Neural cell (in vitro differentiated cells): ENCODE results near the gene INSYN2B. TPM values are rescaled to one million over a fixed set of nuclear protein-coding genes. Genes with fewer than 3 reads are reported as not detected.

Source experiments
- H2AFZ ChIP-seq: fragments of 200-600, 300-800 bp; sonication (generic), shearing (Covaris generic); 2 replicates; pipeline ENCODE4 v1.6.0; 2014; ENCODE audit warnings: low read depth, mild to moderate bottlenecking, antibody characterized with exemption, low read length, moderate library complexity
- H3F3A ChIP-seq: fragments of 200-600 bp; shearing (Covaris generic); 2 replicates; pipeline ENCODE4 v1.6.1; 2016; ENCODE audit warnings: mild to moderate bottlenecking, moderate library complexity, mixed read lengths, antibody characterized with exemption, low read length; ENCODE audit not compliant: insufficient read depth, poor library complexity, severe bottlenecking
- H3K27ac ChIP-seq: fragments of 200-600, 300-800 bp; sonication (generic), shearing (Covaris generic); 2 replicates; pipeline ENCODE4 v1.5.1; 2014; ENCODE audit warnings: mild to moderate bottlenecking, low read length, moderate library complexity
- H3K27me3 ChIP-seq: fragments of 300-800, 200-600 bp; sonication (generic), shearing (Covaris generic); 2 replicates; pipeline ENCODE4 v1.6.0; 2014; ENCODE audit warnings: mild to moderate bottlenecking, low read depth, low read length, moderate library complexity; ENCODE audit not compliant: insufficient read depth
- H3K36me3 ChIP-seq: fragments of 300-800, 200-600 bp; sonication (generic), shearing (Covaris generic); 2 replicates; pipeline ENCODE4 v1.5.1; 2014; ENCODE audit warnings: mild to moderate bottlenecking, antibody characterized with exemption, low read length, moderate library complexity; ENCODE audit not compliant: insufficient read depth
- H3K4me2 ChIP-seq: fragments of 300-800, 200-600 bp; sonication (generic), shearing (Covaris generic); 2 replicates; pipeline ENCODE4 v1.6.0; 2014; ENCODE audit warnings: mild to moderate bottlenecking, low read length
- H3K4me3 ChIP-seq: fragments of 300-800, 200-600 bp; sonication (generic), shearing (Covaris generic); 2 replicates; pipeline ENCODE4 v1.5.1; 2014; ENCODE audit warnings: mild to moderate bottlenecking, low read length, moderate library complexity
- H3K79me2 ChIP-seq: fragments of 200-600 bp; shearing (Covaris generic); replicated peaks from 2 replicates; pipeline ENCODE4 v1.6.0; 2014; ENCODE audit warnings: mild to moderate bottlenecking, low read length, moderate library complexity; ENCODE audit not compliant: insufficient read depth
- H3K9ac ChIP-seq: fragments of 300-800, 200-600 bp; sonication (generic), shearing (Covaris generic); 2 replicates; pipeline ENCODE4 v1.6.1; 2016; ENCODE audit warnings: mild to moderate bottlenecking, low read length, mixed read lengths
- H3K9me2 ChIP-seq: fragments of 200-600 bp; shearing (Covaris generic); 2 replicates; pipeline ENCODE4 v1.6.1; 2016; ENCODE audit warnings: mild to moderate bottlenecking, low read length, mixed read lengths; ENCODE audit not compliant: insufficient read depth
- H3K9me3 ChIP-seq: fragments of 200-600, 300-800 bp; sonication (generic), shearing (Covaris generic); 2 replicates; pipeline ENCODE4 v1.6.1; 2016; ENCODE audit warnings: mild to moderate bottlenecking, mixed run types, low read length, moderate library complexity, mixed read lengths
- H4K20me1 ChIP-seq: fragments of 200-600 bp; shearing (Covaris generic); 2 replicates; pipeline ENCODE4 v1.6.1; 2016; ENCODE audit warnings: mild to moderate bottlenecking, mixed run types; ENCODE audit not compliant: insufficient read depth
- EP300 ChIP-seq: fragments of 450-650 bp; conservative IDR thresholded peaks from 2 replicates; pipeline ENCODE4 v1.6.1; 2014; ENCODE audit warnings: antibody characterized with exemption, mild to moderate bottlenecking, moderate library complexity; ENCODE audit not compliant: poor library complexity, severe bottlenecking
- EZH2 ChIP-seq: fragments of 200-600, 300-800 bp; shearing (Covaris generic), sonication (generic); IDR thresholded peaks from 2 replicates; pipeline ENCODE4 v1.6.1; 2014; ENCODE audit warnings: antibody characterized with exemption, low read length, borderline replicate concordance, mild to moderate bottlenecking; ENCODE audit not compliant: insufficient read depth, poor library complexity, severe bottlenecking
- MXI1 ChIP-seq: fragments of 450-650 bp; conservative IDR thresholded peaks from 2 replicates; pipeline ENCODE4 v1.6.1; 2014; ENCODE audit warnings: antibody characterized with exemption, mild to moderate bottlenecking; ENCODE audit not compliant: poor library complexity, severe bottlenecking
- POLR2AphosphoS5 ChIP-seq: IDR thresholded peaks from 2 replicates; pipeline ENCODE4 v1.6.1; 2012
- RAD21 ChIP-seq: fragments of 450-650 bp; conservative IDR thresholded peaks from 2 replicates; pipeline ENCODE4 v1.6.1; 2014; ENCODE audit warnings: antibody characterized with exemption, mild to moderate bottlenecking, moderate library complexity
- SMC3 ChIP-seq: fragments of 450-650 bp; conservative IDR thresholded peaks from 2 replicates; pipeline ENCODE4 v1.6.1; 2014; ENCODE audit warnings: antibody characterized with exemption, mild to moderate bottlenecking, moderate library complexity; ENCODE audit not compliant: poor library complexity
- TAF1 ChIP-seq: IDR thresholded peaks from 2 replicates; pipeline ENCODE4 v1.6.1; 2012; ENCODE audit warnings: low read depth
- polyA plus RNA-seq: library from polyadenylated mRNA; depleted of rRNA; stranded (reverse); fragments of >200 nt; gene quantifications from 2 replicates; pipeline ENCODE4 v1.2.3, GENCODE V29; 2014
- TF ChIP-seq, protein P1 (sequence below): IDR thresholded peaks from 2 replicates; pipeline ENCODE4 v1.6.1; 2012; ENCODE audit warnings: borderline replicate concordance
- TF ChIP-seq, protein P2 (sequence below): fragments of 450-650 bp; IDR thresholded peaks from 2 replicates; pipeline ENCODE4 v1.5.1; 2014; ENCODE audit warnings: antibody characterized with exemption, mild to moderate bottlenecking, moderate library complexity; ENCODE audit not compliant: poor library complexity, severe bottlenecking

Gene INSYN2B
- polyA plus RNA-seq, 1 donor from 2014 or later, result 0.37 TPM

DNA sequence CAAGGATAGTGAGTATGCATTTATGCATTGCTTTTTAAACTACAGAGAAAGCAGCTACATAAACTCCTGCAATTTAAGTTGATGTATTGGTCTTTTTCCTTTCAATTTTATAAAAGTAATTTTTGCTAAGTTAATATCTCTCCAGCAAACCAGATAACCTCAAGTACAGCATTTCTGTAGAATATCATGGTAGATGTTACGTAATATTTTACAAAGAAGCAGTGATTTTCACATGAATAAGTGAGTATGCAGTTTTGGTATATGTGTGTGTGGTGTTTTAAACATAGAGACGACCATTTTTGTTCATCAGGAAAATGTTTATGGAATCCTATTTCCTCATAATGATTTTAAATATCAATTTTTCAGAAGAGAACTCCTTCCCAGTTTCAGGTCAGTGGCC, 118.9 kb downstream of the INSYN2B start:
- no peaks in the 10 kb centered on the region for H3K9me3 ChIP-seq
- no peaks in the 10 kb centered on the region for H3K36me3 ChIP-seq
- no peaks in the 10 kb centered on the region for H3K79me2 ChIP-seq
- H3K27ac ChIP-seq, result no peak overlapping the region
- H4K20me1 ChIP-seq, result no peaks in the 10 kb centered on the region
- no peaks in the 10 kb centered on the region for H3K27me3 ChIP-seq
- H3K9ac ChIP-seq, result no peak overlapping the region
- H3F3A ChIP-seq, result no peaks in the 10 kb centered on the region
- TF ChIP-seq, protein P1, sequence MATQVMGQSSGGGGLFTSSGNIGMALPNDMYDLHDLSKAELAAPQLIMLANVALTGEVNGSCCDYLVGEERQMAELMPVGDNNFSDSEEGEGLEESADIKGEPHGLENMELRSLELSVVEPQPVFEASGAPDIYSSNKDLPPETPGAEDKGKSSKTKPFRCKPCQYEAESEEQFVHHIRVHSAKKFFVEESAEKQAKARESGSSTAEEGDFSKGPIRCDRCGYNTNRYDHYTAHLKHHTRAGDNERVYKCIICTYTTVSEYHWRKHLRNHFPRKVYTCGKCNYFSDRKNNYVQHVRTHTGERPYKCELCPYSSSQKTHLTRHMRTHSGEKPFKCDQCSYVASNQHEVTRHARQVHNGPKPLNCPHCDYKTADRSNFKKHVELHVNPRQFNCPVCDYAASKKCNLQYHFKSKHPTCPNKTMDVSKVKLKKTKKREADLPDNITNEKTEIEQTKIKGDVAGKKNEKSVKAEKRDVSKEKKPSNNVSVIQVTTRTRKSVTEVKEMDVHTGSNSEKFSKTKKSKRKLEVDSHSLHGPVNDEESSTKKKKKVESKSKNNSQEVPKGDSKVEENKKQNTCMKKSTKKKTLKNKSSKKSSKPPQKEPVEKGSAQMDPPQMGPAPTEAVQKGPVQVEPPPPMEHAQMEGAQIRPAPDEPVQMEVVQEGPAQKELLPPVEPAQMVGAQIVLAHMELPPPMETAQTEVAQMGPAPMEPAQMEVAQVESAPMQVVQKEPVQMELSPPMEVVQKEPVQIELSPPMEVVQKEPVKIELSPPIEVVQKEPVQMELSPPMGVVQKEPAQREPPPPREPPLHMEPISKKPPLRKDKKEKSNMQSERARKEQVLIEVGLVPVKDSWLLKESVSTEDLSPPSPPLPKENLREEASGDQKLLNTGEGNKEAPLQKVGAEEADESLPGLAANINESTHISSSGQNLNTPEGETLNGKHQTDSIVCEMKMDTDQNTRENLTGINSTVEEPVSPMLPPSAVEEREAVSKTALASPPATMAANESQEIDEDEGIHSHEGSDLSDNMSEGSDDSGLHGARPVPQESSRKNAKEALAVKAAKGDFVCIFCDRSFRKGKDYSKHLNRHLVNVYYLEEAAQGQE, result no peak
- TF ChIP-seq RAD21 (no peak), SMC3 (no peak), TAF1 (no peak), EZH2 (no peak), EP300 (no peak), POLR2AphosphoS5 (no peak), MXI1 (no peak)
- TF ChIP-seq, protein P2, sequence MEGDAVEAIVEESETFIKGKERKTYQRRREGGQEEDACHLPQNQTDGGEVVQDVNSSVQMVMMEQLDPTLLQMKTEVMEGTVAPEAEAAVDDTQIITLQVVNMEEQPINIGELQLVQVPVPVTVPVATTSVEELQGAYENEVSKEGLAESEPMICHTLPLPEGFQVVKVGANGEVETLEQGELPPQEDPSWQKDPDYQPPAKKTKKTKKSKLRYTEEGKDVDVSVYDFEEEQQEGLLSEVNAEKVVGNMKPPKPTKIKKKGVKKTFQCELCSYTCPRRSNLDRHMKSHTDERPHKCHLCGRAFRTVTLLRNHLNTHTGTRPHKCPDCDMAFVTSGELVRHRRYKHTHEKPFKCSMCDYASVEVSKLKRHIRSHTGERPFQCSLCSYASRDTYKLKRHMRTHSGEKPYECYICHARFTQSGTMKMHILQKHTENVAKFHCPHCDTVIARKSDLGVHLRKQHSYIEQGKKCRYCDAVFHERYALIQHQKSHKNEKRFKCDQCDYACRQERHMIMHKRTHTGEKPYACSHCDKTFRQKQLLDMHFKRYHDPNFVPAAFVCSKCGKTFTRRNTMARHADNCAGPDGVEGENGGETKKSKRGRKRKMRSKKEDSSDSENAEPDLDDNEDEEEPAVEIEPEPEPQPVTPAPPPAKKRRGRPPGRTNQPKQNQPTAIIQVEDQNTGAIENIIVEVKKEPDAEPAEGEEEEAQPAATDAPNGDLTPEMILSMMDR, result no peak
- H3K4me3 ChIP-seq, result no peak overlapping the region
- no peaks in the 10 kb centered on the region for H3K9me2 ChIP-seq
- no peak overlapping the region for H2AFZ ChIP-seq
- no peak overlapping the region for H3K4me2 ChIP-seq

DNA sequence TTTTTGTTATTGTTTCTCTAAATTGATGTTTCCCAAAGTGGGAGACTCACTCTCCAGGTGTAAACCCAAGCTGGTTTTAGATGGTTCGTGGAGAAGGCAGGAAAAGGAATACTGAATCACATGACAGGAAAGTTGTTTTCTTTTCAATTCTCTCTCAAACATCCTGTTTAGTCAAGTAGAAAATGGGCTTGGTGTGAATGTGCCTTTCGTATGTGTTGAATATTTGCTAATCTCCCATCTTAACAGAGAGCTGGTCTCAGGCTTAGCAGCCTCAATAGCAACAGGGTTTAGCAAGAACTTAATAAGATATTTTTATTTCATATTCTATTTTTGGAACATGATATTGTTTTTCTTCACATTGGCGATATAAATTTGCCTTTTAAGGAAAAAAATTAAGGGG, 119.7 kb downstream of the INSYN2B start:
- H3K79me2 ChIP-seq, result no peaks in the 10 kb centered on the region
- no peaks in the 10 kb centered on the region for H3K36me3 ChIP-seq
- no peak overlapping the region for H2AFZ ChIP-seq
- H3K27ac ChIP-seq, result no peak overlapping the region
- no peaks in the 10 kb centered on the region for H3K9me3 ChIP-seq
- H3K4me3 ChIP-seq, result no peak overlapping the region
- no peaks in the 10 kb centered on the region for H4K20me1 ChIP-seq
- H3K9ac ChIP-seq, result no peak overlapping the region
- H3K4me2 ChIP-seq, result no peak overlapping the region
- H3F3A ChIP-seq, result no peaks in the 10 kb centered on the region
- TF ChIP-seq, protein P2, result no peak
- TF ChIP-seq RAD21, result no peak
- TF ChIP-seq POLR2AphosphoS5, result no peak
- TF ChIP-seq, protein P1, result no peak
- TF ChIP-seq SMC3, result no peak
- TF ChIP-seq EP300, result no peak
- H3K9me2 ChIP-seq, result no peaks in the 10 kb centered on the region
- H3K27me3 ChIP-seq, result no peaks in the 10 kb centered on the region
